Left ventricle myocardium inferior (tissue), 1 donor: ENCODE results near the gene RAD23B. TPM values are rescaled to one million over a fixed set of nuclear protein-coding genes. Genes with fewer than 3 reads are reported as not detected.
"Not testable (repeated sequence)": the region's sequence is repeated elsewhere in the genome, so short reads cannot be mapped to it uniquely, and the experiment has no call there.

Experiments used
- DNase-seq: peaks from one replicate; pipeline ENCODE4 v3.0.0-alpha.2; 2020
- H3K27ac ChIP-seq: fragments of 200-600 bp; replicated peaks from 2 replicates; pipeline ENCODE4 v1.8.0; 2021
- H3K27me3 ChIP-seq: fragments of 200-600 bp; 2 replicates; pipeline ENCODE4 v1.8.0; 2021; ENCODE audit warnings: low read depth
- H3K36me3 ChIP-seq: fragments of 200-600 bp; 2 replicates; pipeline ENCODE4 v1.8.0; 2021
- H3K4me1 ChIP-seq: fragments of 200-600 bp; 2 replicates; pipeline ENCODE4 v1.8.0; 2021
- H3K4me3 ChIP-seq: fragments of 200-600 bp; 2 replicates; pipeline ENCODE4 v1.8.0; 2021; ENCODE audit warnings: mild to moderate bottlenecking, moderate library complexity
- H3K9me3 ChIP-seq: fragments of 200-600 bp; replicated peaks from 2 replicates; pipeline ENCODE4 v1.8.0; 2021
- CTCF ChIP-seq: fragments of 200-600 bp; IDR thresholded peaks from 2 replicates; pipeline ENCODE4 v1.8.0; 2021; ENCODE audit warnings: antibody characterized with exemption, mild to moderate bottlenecking, borderline replicate concordance
- intact Hi-C: fragments of 100-400 bp; cut with micrococcal nuclease; formaldehyde crosslinking; loops from one replicate; pipeline ENCODE4 v1.11.0; 2022
- total RNA-seq: library from RNA; stranded (reverse); fragmentation: NEBNext Ultra II Directional; extraction: Animal tissue kit (Norgen Biotek cat#: 25700); gene quantifications from one replicate; pipeline ENCODE4 v1.2.1, GENCODE V29; 2021
- donor health status: DM: no; HTN: yes; CAD: no; lungs with severe emphysema.

RAD23B gene
- total RNA-seq, 1 donor from 2014 or later, result 104 TPM

- no peak for DNase-seq
- peaks cover 18% of the 10 kb centered on the region for H3K4me1 ChIP-seq
- no peaks in the 10 kb centered on the region for H3K9me3 ChIP-seq
- intact Hi-C loops, result no loop called here
- H3K27ac ChIP-seq, result no peak overlapping the region
- H3K4me3 ChIP-seq, result no peak overlapping the region
- no peak for TF ChIP-seq CTCF
- H3K27me3 ChIP-seq, result no peaks in the 10 kb centered on the region
- no peaks in the 10 kb centered on the region for H3K36me3 ChIP-seq
These were observed 33.9 kb upstream of the RAD23B start for GRCh38 chr9:107249131-107249533.

- H3K4me3 ChIP-seq, result no peak overlapping the region
- H3K36me3 ChIP-seq, result no peaks in the 10 kb centered on the region
- H3K27ac ChIP-seq, result no peak overlapping the region
- intact Hi-C loops, result no loop called here
- H3K9me3 ChIP-seq, result no peaks in the 10 kb centered on the region
- H3K4me1 ChIP-seq, result peaks cover 22% of the 10 kb centered on the region
- DNase-seq, result no peak
- no peak for TF ChIP-seq CTCF
- no peaks in the 10 kb centered on the region for H3K27me3 ChIP-seq
These were observed 33.3 kb upstream of the RAD23B start for GRCh38 chr9:107249665-107250285.

GRCh38 chr9:107251756-107252322, 31.2 kb upstream of the RAD23B start:
- H3K4me3 ChIP-seq, result no peak overlapping the region
- H3K27ac ChIP-seq, result peak overlapping the region; percentile 73
- intact Hi-C loops, result no loop called here
- H3K27me3 ChIP-seq, result no peaks in the 10 kb centered on the region
- H3K4me1 ChIP-seq, result peaks cover 22% of the 10 kb centered on the region
- peak; percentile 56 for DNase-seq
- no peaks in the 10 kb centered on the region for H3K9me3 ChIP-seq
- H3K36me3 ChIP-seq, result no peaks in the 10 kb centered on the region
- TF ChIP-seq CTCF, result no peak

GRCh38 chr9:107258919-107259318, 24.2 kb upstream of the RAD23B start:
- Histone ChIP-seq H3K4me1 (peaks cover 5% of the 10 kb centered on the region), H3K36me3 (no peaks in the 10 kb centered on the region), H3K27ac (no peak overlapping the region), H3K4me3 (no peak overlapping the region), H3K9me3 (no peaks in the 10 kb centered on the region), H3K27me3 (no peaks in the 10 kb centered on the region)
- TF ChIP-seq CTCF, result no peak
- no peak for DNase-seq
- intact Hi-C loops, result no loop called here

GRCh38 chr9:107259751-107260313, 23.2 kb upstream of the RAD23B start:
- H3K36me3 ChIP-seq, DNase-seq, H3K27me3 ChIP-seq, H3K4me1 ChIP-seq, H3K27ac ChIP-seq, H3K9me3 ChIP-seq, intact Hi-C loops, H3K4me3 ChIP-seq: not testable (repeated sequence)

GRCh38 chr9:107260437-107261081, 22.5 kb upstream of the RAD23B start:
- Histone ChIP-seq H3K27ac (no peak overlapping the region), H3K4me1 (no peaks in the 10 kb centered on the region), H3K27me3 (no peaks in the 10 kb centered on the region), H3K9me3 (peaks cover 11% of the 10 kb centered on the region), H3K36me3 (no peaks in the 10 kb centered on the region), H3K4me3 (no peak overlapping the region)
- intact Hi-C loops, result no loop called here
- DNase-seq, result no peak
- TF ChIP-seq CTCF, result no peak
